ENCODE measurements around the gene RNF182. TPM values are rescaled to one million over a fixed set of nuclear protein-coding genes. Genes with fewer than 3 reads are reported as not detected.

Gene RNF182
- total RNA-seq, 2 donors from 2014 or later, result 0.33 to 1.6 TPM

- no peak overlapping the region for H3K4me3 ChIP-seq
- ATAC-seq (no peak), DNase-seq (no peak)
- H3K27ac ChIP-seq, result no peak overlapping the region
- WGBS, 2 donors, result 76 to 77% methylated on average over 5 of the region's 5 CpGs
- H3K27me3 ChIP-seq, result no peaks in the 10 kb centered on the region
- intact Hi-C loops (cut with DNase I), result no loop called here
- no peaks in the 10 kb centered on the region for H3K36me3 ChIP-seq (replicated peaks in 1 of 2; ENCODE audit: insufficient read depth in 1 of 2, low read depth in 2 of 2)
- no peak for TF ChIP-seq CTCF (IDR thresholded peaks at IDR 0.05)
- no peaks in the 10 kb centered on the region for H3K4me1 ChIP-seq
- H3K9me3 ChIP-seq, result no peaks in the 10 kb centered on the region
Measured at GRCh38 chr6:13884397-13884796, 40.4 kb upstream of the RNF182 start.

- H3K9me3 ChIP-seq, result no peaks in the 10 kb centered on the region
- H3K4me3 ChIP-seq, result no peak overlapping the region
- H3K4me1 ChIP-seq, result no peaks in the 10 kb centered on the region
- no peak for DNase-seq
- H3K27ac ChIP-seq, result no peak overlapping the region
- H3K36me3 ChIP-seq (replicated peaks in 1 of 2; ENCODE audit: insufficient read depth in 1 of 2, low read depth in 2 of 2), result no peaks in the 10 kb centered on the region
- WGBS, 2 donors, result 50 to 51% methylated on average over 2 of the region's 2 CpGs
- intact Hi-C loops (cut with DNase I), result no loop called here
- no peak for ATAC-seq
- H3K27me3 ChIP-seq, result no peaks in the 10 kb centered on the region
- TF ChIP-seq CTCF (IDR thresholded peaks at IDR 0.05) (no peak), POLR2A (IDR thresholded peaks at IDR 0.05) (no peak)
Measured at GRCh38 chr6:13885601-13886000, 39.2 kb upstream of the RNF182 start.

- no peaks in the 10 kb centered on the region for H3K9me3 ChIP-seq
- TF ChIP-seq CTCF (IDR thresholded peaks at IDR 0.05), result no peak
- no peak for TF ChIP-seq POLR2A (IDR thresholded peaks at IDR 0.05)
- DNase-seq (no peak), ATAC-seq (no peak)
- intact Hi-C loops (cut with DNase I), result no loop called here
- H3K4me3 ChIP-seq, result no peak overlapping the region
- no peaks in the 10 kb centered on the region for H3K4me1 ChIP-seq
- H3K36me3 ChIP-seq (replicated peaks in 1 of 2; ENCODE audit: insufficient read depth in 1 of 2, low read depth in 2 of 2), result no peaks in the 10 kb centered on the region
- no peak overlapping the region for H3K27ac ChIP-seq
- no peaks in the 10 kb centered on the region for H3K27me3 ChIP-seq
- WGBS, 2 donors, result 93 to 95% methylated on average over 3 of the region's 3 CpGs
Measured at GRCh38 chr6:13886949-13887348, 37.8 kb upstream of the RNF182 start.

- ATAC-seq, result no peak
- no peak for TF ChIP-seq CTCF (IDR thresholded peaks at IDR 0.05)
- no peak for TF ChIP-seq POLR2A (IDR thresholded peaks at IDR 0.05)
- DNase-seq, result no peak
- H3K27me3 ChIP-seq, result no peaks in the 10 kb centered on the region
- no peaks in the 10 kb centered on the region for H3K4me1 ChIP-seq
- no peak overlapping the region for H3K4me3 ChIP-seq
- no peaks in the 10 kb centered on the region for H3K9me3 ChIP-seq
- no peak overlapping the region for H3K27ac ChIP-seq
- intact Hi-C loops (cut with DNase I), result no loop called here
- 75 to 92% methylated on average over 2 of the region's 2 CpGs for WGBS, 2 donors
- no peaks in the 10 kb centered on the region for H3K36me3 ChIP-seq (replicated peaks in 1 of 2; ENCODE audit: insufficient read depth in 1 of 2, low read depth in 2 of 2)
Measured at GRCh38 chr6:13892017-13892645, 32.6 kb upstream of the RNF182 start.

GRCh38 chr6:13902922-13903321 is 21.8 kb upstream of the RNF182 start:
- DNase-seq (no peak), ATAC-seq (no peak)
- Histone ChIP-seq H3K4me3 (no peak overlapping the region), H3K27ac (no peak overlapping the region), H3K36me3 (replicated peaks in 1 of 2; ENCODE audit: insufficient read depth in 1 of 2, low read depth in 2 of 2) (no peaks in the 10 kb centered on the region), H3K27me3 (no peaks in the 10 kb centered on the region), H3K9me3 (no peaks in the 10 kb centered on the region), H3K4me1 (no peaks in the 10 kb centered on the region)
- TF ChIP-seq POLR2A (IDR thresholded peaks at IDR 0.05), result no peak
- no peak for TF ChIP-seq CTCF (IDR thresholded peaks at IDR 0.05)
- intact Hi-C loops (cut with DNase I), result loop anchor here (10.0 kb wide), 1 partner anchor 242 kb away; no protein-coding TSS in a partner anchor
- 68 to 76% methylated on average over 6 of the region's 6 CpGs for WGBS, 2 donors

All from body of pancreas (tissue), 4 donors.